AG20443 (cell line): ENCODE data around the gene NCOA7.
"Not testable (repeated sequence)": the region's sequence is repeated elsewhere in the genome, so short reads cannot be mapped to it uniquely, and the experiment has no call there.

ENCODE experiments used
- DNase-seq: peaks from one replicate; pipeline ENCODE4 v3.0.0; 2012; ENCODE audit warnings: low spot score, mixed read lengths

NCOA7 gene

GRCh38 chr6:125945378-125946141, 154.8 kb downstream of the NCOA7 start:
- DNase-seq: no peak

- peak; percentile 60 for DNase-seq
These were observed 156.9 kb downstream of the NCOA7 start for GRCh38 chr6:125947615-125948014.

- no peak for DNase-seq
These were observed 157.7 kb downstream of the NCOA7 start for GRCh38 chr6:125948455-125948854.

- no peak for DNase-seq
These were observed 158.3 kb downstream of the NCOA7 start for GRCh38 chr6:125949069-125949468.

- peak; percentile 82 for DNase-seq
These were observed 159.5 kb downstream of the NCOA7 start for GRCh38 chr6:125950293-125950692.

- DNase-seq: not testable (repeated sequence)
These were observed 160.0 kb downstream of the NCOA7 start for GRCh38 chr6:125950716-125951115.

GRCh38 chr6:125951323-125951722, 160.6 kb downstream of the NCOA7 start:
- DNase-seq: no peak

- peak; percentile 48 for DNase-seq
These were observed 162.2 kb downstream of the NCOA7 start for GRCh38 chr6:125952764-125953501.

- no peak for DNase-seq
These were observed 162.7 kb downstream of the NCOA7 start for GRCh38 chr6:125953502-125953875.

- DNase-seq: no peak
These were observed 164.1 kb downstream of the NCOA7 start for GRCh38 chr6:125954735-125955339.

GRCh38 chr6:125955973-125956372, 165.2 kb downstream of the NCOA7 start:
- DNase-seq: no peak

- DNase-seq: peak; percentile 96
These were observed 166.0 kb downstream of the NCOA7 start, which contains the start of gene HINT3 for GRCh38 chr6:125956506-125957390. TSS of gene HINT3 (plus strand) at chr6:125956770. CDS start at chr6:125956978, 208 bp downstream.

GRCh38 chr6:125957391-125957693, 166.6 kb downstream of the NCOA7 start:
- DNase-seq: no peak

- DNase-seq: peak; percentile 50
These were observed 167.1 kb downstream of the NCOA7 start for GRCh38 chr6:125957845-125958244.

- DNase-seq: no peak
These were observed 168.3 kb downstream of the NCOA7 start for GRCh38 chr6:125959041-125959440.

- DNase-seq: no peak
These were observed 170.4 kb downstream of the NCOA7 start for GRCh38 chr6:125961117-125961516.

- no peak for DNase-seq
These were observed 172.2 kb downstream of the NCOA7 start for GRCh38 chr6:125962900-125963497.

- no peak for DNase-seq
These were observed 173.1 kb downstream of the NCOA7 start for GRCh38 chr6:125963817-125964216.

GRCh38 chr6:125966569-125966968, 175.8 kb downstream of the NCOA7 start:
- no peak for DNase-seq

GRCh38 chr6:125968493-125968892, 177.7 kb downstream of the NCOA7 start:
- DNase-seq: no peak

GRCh38 chr6:125970760-125971159, 180.0 kb downstream of the NCOA7 start:
- DNase-seq: no peak

GRCh38 chr6:125972478-125972877, 181.7 kb downstream of the NCOA7 start:
- not testable (repeated sequence) for DNase-seq
